HG03159 (cell line): ENCODE data around the gene DNAH11.

Experiments used
- ATAC-seq: cut with Tn5 transposase; IDR thresholded peaks from one replicate; pipeline ENCODE4 v1.9.1; 2021; ENCODE audit warnings: mild to moderate bottlenecking, moderate library complexity; ENCODE audit not compliant: unreplicated experiment

DNAH11 gene

GRCh38 chr7:21550076-21550475 is 7.2 kb downstream of the DNAH11 start:
- ATAC-seq: no peak

GRCh38 chr7:21550821-21551531 is 8.1 kb downstream of the DNAH11 start:
- no peak for ATAC-seq

- no peak for ATAC-seq
These were observed 19.5 kb downstream of the DNAH11 start for GRCh38 chr7:21562385-21562784.

- ATAC-seq: no peak
These were observed 22.8 kb downstream of the DNAH11 start for GRCh38 chr7:21565614-21566013.

DNA sequence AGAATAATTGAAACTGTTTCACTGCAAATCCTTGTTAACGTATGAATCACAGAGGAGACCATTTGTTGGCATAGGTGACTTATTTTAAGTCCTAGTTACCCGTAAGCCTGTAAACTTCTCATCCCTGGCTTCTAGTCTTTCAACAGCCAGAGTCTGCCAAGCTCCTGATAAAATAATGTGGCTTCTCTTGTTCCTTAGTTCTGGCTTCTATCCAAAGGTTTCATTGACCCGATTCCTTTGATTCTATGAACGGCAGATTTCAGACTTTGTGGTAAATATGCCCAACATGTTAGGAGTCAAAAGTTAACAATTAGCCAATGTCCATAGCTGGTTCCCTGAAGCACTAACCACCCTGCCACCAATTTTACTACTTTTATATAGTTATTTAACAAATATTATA is 23.3 kb downstream of the DNAH11 start:
- no peak for ATAC-seq

GRCh38 chr7:21568762-21569161 is 25.9 kb downstream of the DNAH11 start:
- ATAC-seq: no peak

DNA sequence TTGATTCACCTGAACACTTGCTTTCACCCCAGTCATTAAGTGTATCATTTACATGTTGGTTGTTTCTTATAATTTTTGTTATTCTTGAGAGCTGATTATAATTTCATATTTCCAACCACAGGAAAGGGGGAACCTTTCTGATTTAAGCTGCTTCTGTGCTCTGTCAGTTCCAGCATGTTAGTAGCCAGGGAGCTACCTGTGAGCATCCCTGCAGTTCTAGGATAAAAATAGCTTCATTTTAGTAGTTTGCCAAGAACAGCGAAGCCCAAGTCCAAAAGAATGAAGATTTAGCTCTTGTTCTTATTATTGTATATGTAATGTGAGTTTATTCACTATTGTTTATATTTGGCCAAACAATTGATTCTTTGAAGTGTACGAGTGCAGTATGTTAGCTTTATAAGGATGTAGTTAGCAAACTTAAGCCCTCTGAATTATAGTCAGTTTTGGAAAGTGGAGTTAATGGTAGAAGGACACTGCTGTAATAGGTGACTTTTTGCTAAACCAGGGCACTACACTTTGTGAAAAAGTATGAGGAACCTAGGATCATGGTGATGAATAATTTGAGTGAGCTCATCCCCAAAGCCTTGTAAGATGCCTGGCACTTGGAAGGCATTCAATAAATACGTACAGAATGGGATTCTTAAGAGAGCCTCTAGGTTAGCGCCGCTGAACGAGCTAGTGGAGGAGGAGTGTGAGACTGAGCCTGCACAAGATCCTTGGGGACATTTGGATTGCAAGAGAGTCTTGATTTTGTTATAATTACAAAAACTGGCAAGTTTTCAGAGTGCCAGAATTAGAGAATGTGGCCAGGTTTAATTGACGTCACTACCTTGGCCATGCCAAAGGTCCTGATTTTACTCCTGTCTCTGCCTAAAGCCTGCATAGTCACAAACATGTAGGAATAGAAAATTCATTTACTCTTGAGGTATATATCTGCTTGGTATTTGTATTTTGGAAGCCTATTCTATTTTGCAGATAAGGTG is 29.8 kb downstream of the DNAH11 start:
- ATAC-seq: no peak

- ATAC-seq: peak; percentile 26
These were observed 36.7 kb downstream of the DNAH11 start for GRCh38 chr7:21579341-21580072.

GRCh38 chr7:21580073-21580521 is 37.3 kb downstream of the DNAH11 start:
- peak; percentile 54 for ATAC-seq

- no peak for ATAC-seq
These were observed 42.4 kb downstream of the DNAH11 start for GRCh38 chr7:21585070-21585724.

DNA sequence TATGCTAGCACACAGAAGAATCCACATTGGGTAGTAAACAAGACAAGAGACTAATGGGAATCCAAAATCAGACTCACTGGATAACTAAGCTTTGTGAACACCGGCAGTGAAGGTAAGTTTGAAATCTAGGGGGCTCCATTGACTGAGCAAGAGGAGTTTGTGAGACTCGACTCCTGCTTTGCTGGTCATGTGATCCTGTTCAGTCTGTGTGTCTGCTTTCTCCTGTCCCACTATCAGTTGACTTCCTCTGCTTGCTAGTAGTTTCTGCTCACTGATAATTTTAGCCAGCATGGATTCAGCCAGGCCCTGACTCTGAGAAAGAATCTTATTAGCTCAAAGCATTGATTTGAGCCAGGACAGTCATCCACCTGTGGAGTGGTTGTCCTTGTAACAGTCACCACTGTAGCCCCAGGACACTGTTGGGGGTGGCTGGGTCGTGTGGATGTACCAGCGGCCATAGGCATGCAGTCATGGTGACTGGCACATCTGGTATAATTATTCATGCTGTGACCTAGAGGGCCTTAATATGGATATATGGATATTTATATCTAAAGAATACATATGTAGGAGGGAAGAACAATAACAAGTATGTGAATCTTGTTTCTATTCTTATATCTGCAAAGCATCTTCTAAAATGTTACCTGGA is 44.4 kb downstream of the DNAH11 start:
- ATAC-seq: no peak

DNA sequence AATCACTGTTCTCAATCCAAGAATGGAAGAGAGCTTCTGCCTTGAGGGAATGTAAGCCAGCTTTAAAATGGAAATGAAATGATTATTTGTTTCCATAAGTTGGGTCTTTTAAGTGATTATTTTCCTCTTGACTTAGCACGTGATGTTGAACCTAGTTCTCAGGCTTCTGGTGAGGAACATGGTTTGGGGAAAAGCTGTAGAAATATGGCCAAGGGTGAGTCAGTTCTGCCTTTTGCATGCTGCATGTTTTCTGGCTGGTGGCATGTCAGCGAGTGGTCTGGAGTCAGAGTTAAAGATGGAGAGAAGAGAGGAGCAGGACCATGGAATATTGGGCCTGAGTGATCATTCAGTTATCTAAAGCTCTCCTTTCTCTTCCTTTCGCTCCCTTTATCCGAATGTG is 54.0 kb downstream of the DNAH11 start:
- no peak for ATAC-seq

DNA sequence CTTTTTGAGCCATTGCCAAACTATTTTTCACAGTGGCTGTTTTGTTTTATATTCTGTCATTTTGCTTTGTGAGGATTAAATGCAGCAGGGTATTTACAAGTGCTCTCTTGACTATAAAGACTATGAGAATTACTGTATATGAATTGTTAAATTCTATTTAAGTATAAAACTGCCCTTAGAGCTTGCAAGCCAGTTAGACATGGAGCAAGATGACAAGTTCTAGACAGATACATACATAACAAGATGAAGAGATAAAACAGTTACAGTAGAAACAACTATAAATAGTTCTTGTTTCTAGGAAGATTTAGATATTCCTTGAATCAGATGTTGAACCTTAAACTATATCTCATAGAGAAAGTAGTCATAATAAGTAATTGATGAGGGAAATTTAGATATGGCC is 60.6 kb downstream of the DNAH11 start:
- ATAC-seq: no peak

DNA sequence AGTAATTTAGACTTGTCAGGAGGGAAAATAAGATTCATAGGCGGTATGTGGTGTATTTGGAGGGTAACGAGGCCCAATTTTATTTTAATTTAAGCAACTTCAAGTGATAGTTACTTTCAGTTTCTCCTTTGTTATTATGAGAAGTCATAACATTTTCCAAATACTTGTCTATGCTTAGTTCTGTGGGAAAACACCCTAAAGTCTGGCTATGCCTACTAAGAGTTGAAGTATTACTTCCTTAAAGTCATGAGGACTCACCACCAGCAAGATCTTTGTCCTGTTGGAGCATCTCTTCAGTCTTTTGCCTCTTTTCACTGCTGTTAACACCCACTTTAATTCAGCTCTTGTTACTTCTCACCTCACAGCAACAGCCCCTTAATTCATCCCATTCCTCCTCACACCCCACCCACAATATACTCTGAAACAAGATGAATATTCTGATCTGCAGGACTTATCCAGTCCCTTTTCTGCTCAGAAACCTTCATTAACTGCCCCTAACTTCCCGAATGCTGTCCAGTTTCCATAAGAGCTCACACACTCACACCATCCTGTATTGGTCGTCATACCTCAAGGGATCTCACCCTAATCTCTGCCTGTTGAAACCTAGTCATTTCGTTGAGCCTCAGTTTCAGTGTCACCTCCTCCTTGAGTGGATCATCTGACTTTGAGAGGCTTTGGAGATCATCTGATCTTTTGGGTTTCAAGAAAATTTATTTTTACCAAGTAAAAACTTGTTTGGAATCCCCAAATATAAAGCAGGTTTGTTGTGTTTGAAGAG is 61.3 kb downstream of the DNAH11 start:
- no peak for ATAC-seq

GRCh38 chr7:21605008-21605585 is 62.3 kb downstream of the DNAH11 start:
- ATAC-seq: no peak

DNA sequence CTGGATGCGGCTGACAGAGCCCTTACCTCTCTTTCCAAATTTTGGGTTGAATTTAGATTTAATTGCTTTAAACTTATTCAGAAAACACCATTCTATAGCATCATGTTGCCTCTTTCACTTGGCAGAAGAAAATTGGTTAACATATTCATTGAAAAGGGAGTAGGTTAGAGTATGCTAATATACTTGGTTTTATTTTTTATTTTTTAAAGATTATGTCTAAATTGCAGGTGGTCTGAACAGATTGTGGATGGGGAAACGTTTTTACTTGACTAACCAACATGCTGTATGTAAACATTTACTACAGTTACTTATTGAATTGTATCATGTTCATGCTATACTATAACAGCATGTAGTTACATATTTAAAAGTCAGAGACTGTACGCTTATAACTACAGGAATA is 65.6 kb downstream of the DNAH11 start:
- ATAC-seq: no peak

GRCh38 chr7:21611129-21611528 is 68.3 kb downstream of the DNAH11 start:
- ATAC-seq: no peak

DNA sequence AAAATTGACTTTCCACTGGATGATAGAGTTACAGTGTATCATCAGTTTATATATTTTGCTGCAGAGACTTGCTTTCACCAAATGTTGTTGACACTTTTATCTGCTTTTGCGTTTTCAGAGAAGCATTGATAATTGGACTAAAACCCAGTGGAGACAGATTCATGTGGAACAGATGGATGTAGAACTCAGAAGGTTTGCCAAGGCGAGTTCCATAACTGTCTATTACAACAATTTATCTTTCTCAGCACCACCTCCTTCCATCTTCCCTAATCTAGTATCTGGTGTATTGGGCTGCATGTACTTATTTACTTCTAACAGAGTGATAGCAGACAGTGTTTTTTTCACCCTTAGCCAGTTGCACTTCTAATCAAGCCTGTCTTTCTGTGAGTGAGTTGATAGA is 73.3 kb downstream of the DNAH11 start:
- ATAC-seq: no peak

GRCh38 chr7:21616796-21617436 is 74.1 kb downstream of the DNAH11 start:
- ATAC-seq: no peak
